IPS-18c (cell line): Measurements from ENCODE around the gene SPDYA.
A peak's percentile ranks its signal among the peaks of the same experiment; 100 is the strongest.

Source experiments
- H3K4me3 ChIP-seq: 2 replicates; pipeline ENCODE4 v1.7.0; 2013; ENCODE audit warnings: low read depth, mild to moderate bottlenecking, low read length, moderate library complexity; ENCODE audit not compliant: insufficient read depth
- H3K9me3 ChIP-seq: one replicate; pipeline ENCODE4 v1.6.1; 2013; ENCODE audit warnings: mild to moderate bottlenecking, low read length, moderate library complexity; ENCODE audit not compliant: control insufficient read depth, insufficient read depth

The SPDYA gene

GRCh38 chr2:28818053-28818452 is 7.4 kb downstream of the SPDYA start:
- H3K4me3 ChIP-seq: no peak overlapping the region
- H3K9me3 ChIP-seq: no peaks in the 10 kb centered on the region

- Histone ChIP-seq H3K9me3 (no peaks in the 10 kb centered on the region), H3K4me3 (no peak overlapping the region)
These were observed 10.8 kb downstream of the SPDYA start for GRCh38 chr2:28821295-28821958.

- H3K4me3 ChIP-seq: no peak overlapping the region
- H3K9me3 ChIP-seq: no peaks in the 10 kb centered on the region
These were observed 11.4 kb downstream of the SPDYA start for GRCh38 chr2:28822036-28822435.

GRCh38 chr2:28824207-28824606 is 13.6 kb downstream of the SPDYA start:
- H3K9me3 ChIP-seq: no peaks in the 10 kb centered on the region
- no peak overlapping the region for H3K4me3 ChIP-seq

- no peak overlapping the region for H3K4me3 ChIP-seq
- no peaks in the 10 kb centered on the region for H3K9me3 ChIP-seq
These were observed 14.2 kb downstream of the SPDYA start for GRCh38 chr2:28824870-28825269.

- Histone ChIP-seq H3K9me3 (no peaks in the 10 kb centered on the region), H3K4me3 (no peak overlapping the region)
These were observed 17.7 kb downstream of the SPDYA start for GRCh38 chr2:28828382-28828781.

- H3K9me3 ChIP-seq: no peaks in the 10 kb centered on the region
- H3K4me3 ChIP-seq: no peak overlapping the region
These were observed 23.3 kb downstream of the SPDYA start for GRCh38 chr2:28833740-28834470.

- no peak overlapping the region for H3K4me3 ChIP-seq
- H3K9me3 ChIP-seq: no peaks in the 10 kb centered on the region
These were observed 25.1 kb downstream of the SPDYA start for GRCh38 chr2:28835781-28836180.

GRCh38 chr2:28838971-28839370 is 28.3 kb downstream of the SPDYA start:
- Histone ChIP-seq H3K4me3 (no peak overlapping the region), H3K9me3 (no peaks in the 10 kb centered on the region)

- no peaks in the 10 kb centered on the region for H3K9me3 ChIP-seq
- H3K4me3 ChIP-seq: no peak overlapping the region
These were observed 31.4 kb downstream of the SPDYA start for GRCh38 chr2:28842042-28842441.

- no peak overlapping the region for H3K4me3 ChIP-seq
- H3K9me3 ChIP-seq: no peaks in the 10 kb centered on the region
These were observed 44.6 kb downstream of the SPDYA start for GRCh38 chr2:28855193-28855592.

- no peaks in the 10 kb centered on the region for H3K9me3 ChIP-seq
- H3K4me3 ChIP-seq: no peak overlapping the region
These were observed 45.3 kb downstream of the SPDYA start for GRCh38 chr2:28855977-28856376.

GRCh38 chr2:28868611-28869010 is 58.0 kb downstream of the SPDYA start:
- Histone ChIP-seq H3K9me3 (no peaks in the 10 kb centered on the region), H3K4me3 (peak overlapping the region; percentile 21; the same call in 1 of the 2 replicates)

GRCh38 chr2:28869494-28870145 is 59.0 kb downstream of the SPDYA start:
- H3K9me3 ChIP-seq: no peaks in the 10 kb centered on the region
- peak overlapping the region; percentile 96 for H3K4me3 ChIP-seq

- H3K4me3 ChIP-seq: peak within 1 kb of the TSS; percentile 96
- H3K9me3 ChIP-seq: no peaks in the 10 kb centered on the region
These were observed 59.7 kb downstream of the SPDYA start, which contains the start of gene TRMT61B for GRCh38 chr2:28870146-28870891. TRMT61B (minus strand) TSS chr2:28870309; CDS start chr2:28870277, 32 bp downstream.

- Histone ChIP-seq H3K4me3 (no peak overlapping the region), H3K9me3 (no peaks in the 10 kb centered on the region)
These were observed 61.0 kb downstream of the SPDYA start for GRCh38 chr2:28871620-28872019.

GRCh38 chr2:28880193-28880592 is 69.6 kb downstream of the SPDYA start:
- Histone ChIP-seq H3K9me3 (no peaks in the 10 kb centered on the region), H3K4me3 (no peak overlapping the region)
